Measurements from ENCODE around the gene AASDHPPT.

AASDHPPT gene

DNA sequence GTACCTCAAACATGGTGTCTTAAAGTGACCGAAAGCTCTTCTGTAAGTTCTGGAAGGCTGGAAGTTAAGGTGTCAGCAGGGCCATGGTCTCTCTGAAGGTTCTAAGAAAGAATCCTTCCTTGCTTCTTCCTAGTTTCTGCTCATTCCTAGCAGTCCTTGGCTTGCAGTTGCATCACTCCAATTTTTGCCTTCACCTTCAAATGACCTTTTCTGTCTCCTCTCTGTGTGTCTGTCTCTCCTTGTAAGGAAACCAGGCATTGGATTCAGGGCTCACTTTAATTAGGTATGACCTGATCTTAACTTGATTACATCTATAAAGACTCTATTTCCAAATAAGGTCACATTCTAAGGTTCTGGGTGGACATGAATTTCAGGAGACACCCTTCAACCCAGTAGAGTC, 8.7 kb downstream of the AASDHPPT start:
- Histone ChIP-seq H3K27ac (ENCODE audit: low read depth, low read length) (no peak overlapping the region), H3F3A (ENCODE audit: insufficient read depth) (peaks cover 3% of the 10 kb centered on the region; the same call in 1 of the 2 replicates), H3K27me3 (ENCODE audit: low read length) (no peaks in the 10 kb centered on the region), H3K9me3 (ENCODE audit: insufficient read depth, low read length) (no peaks in the 10 kb centered on the region), H4K20me1 (ENCODE audit: low read depth, low read length) (peaks cover 24% of the 10 kb centered on the region), H3K36me3 (ENCODE audit: low read length) (peaks cover 34% of the 10 kb centered on the region), H2AFZ (ENCODE audit: low read depth, low read length, severe bottlenecking) (no peak overlapping the region), H3K9me2 (replicated peaks; ENCODE audit: insufficient read depth, low read length) (no peaks in the 10 kb centered on the region), H3K79me2 (ENCODE audit: insufficient read depth, low read length) (peaks cover 86% of the 10 kb centered on the region), H3K9ac (ENCODE audit: low read length) (no peak overlapping the region), H3K4me2 (ENCODE audit: low read depth, low read length, poor library complexity, severe bottlenecking) (no peak overlapping the region), H3K4me3 (ENCODE audit: insufficient read depth, low read length, poor library complexity, severe bottlenecking) (no peak overlapping the region)
- no peak for TF ChIP-seq EZH2phosphoT487 (conservative IDR thresholded peaks at IDR 0.05; ENCODE audit: low read length)
- TF ChIP-seq, protein P1, sequence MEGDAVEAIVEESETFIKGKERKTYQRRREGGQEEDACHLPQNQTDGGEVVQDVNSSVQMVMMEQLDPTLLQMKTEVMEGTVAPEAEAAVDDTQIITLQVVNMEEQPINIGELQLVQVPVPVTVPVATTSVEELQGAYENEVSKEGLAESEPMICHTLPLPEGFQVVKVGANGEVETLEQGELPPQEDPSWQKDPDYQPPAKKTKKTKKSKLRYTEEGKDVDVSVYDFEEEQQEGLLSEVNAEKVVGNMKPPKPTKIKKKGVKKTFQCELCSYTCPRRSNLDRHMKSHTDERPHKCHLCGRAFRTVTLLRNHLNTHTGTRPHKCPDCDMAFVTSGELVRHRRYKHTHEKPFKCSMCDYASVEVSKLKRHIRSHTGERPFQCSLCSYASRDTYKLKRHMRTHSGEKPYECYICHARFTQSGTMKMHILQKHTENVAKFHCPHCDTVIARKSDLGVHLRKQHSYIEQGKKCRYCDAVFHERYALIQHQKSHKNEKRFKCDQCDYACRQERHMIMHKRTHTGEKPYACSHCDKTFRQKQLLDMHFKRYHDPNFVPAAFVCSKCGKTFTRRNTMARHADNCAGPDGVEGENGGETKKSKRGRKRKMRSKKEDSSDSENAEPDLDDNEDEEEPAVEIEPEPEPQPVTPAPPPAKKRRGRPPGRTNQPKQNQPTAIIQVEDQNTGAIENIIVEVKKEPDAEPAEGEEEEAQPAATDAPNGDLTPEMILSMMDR (IDR thresholded peaks at IDR 0.05; ENCODE audit: insufficient read depth, low read length, poor library complexity, severe bottlenecking) = no peak

DNA sequence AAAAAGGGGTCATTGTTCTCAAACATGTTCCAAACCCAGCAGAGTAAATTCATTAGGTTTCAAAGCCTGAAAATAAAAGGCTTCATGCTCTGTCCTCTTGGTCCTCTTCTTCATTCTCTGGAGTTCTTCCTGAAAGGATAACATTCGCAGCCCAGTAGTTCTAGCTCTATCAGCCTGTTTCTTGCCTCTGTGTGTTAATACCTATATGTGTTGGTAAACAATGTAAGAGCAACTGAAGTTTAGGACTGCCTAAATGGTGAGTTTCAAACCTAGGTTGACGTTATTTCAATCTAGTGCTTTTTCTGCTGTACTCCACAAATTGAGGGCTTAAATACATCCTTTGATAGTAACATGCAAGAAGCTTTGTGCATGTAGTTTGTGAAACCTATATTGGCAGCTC, 9.4 kb downstream of the AASDHPPT start:
- Histone ChIP-seq H3K27ac (ENCODE audit: low read depth, low read length) (no peak overlapping the region), H2AFZ (ENCODE audit: low read depth, low read length, severe bottlenecking) (no peak overlapping the region), H3K9me2 (replicated peaks; ENCODE audit: insufficient read depth, low read length) (no peaks in the 10 kb centered on the region), H3K4me3 (ENCODE audit: insufficient read depth, low read length, poor library complexity, severe bottlenecking) (no peak overlapping the region), H3K9me3 (ENCODE audit: insufficient read depth, low read length) (no peaks in the 10 kb centered on the region), H3K79me2 (ENCODE audit: insufficient read depth, low read length) (peaks cover 82% of the 10 kb centered on the region), H3K9ac (ENCODE audit: low read length) (no peak overlapping the region), H3K27me3 (ENCODE audit: low read length) (no peaks in the 10 kb centered on the region), H3K36me3 (ENCODE audit: low read length) (peaks cover 32% of the 10 kb centered on the region), H4K20me1 (ENCODE audit: low read depth, low read length) (peaks cover 24% of the 10 kb centered on the region), H3K4me2 (ENCODE audit: low read depth, low read length, poor library complexity, severe bottlenecking) (peak overlapping the region; percentile 11), H3F3A (ENCODE audit: insufficient read depth) (peaks cover 3% of the 10 kb centered on the region; the same call in 1 of the 2 replicates)
- no peak for TF ChIP-seq EZH2phosphoT487 (conservative IDR thresholded peaks at IDR 0.05; ENCODE audit: low read length)
- TF ChIP-seq, protein P1 (IDR thresholded peaks at IDR 0.05; ENCODE audit: insufficient read depth, low read length, poor library complexity, severe bottlenecking) = no peak

DNA sequence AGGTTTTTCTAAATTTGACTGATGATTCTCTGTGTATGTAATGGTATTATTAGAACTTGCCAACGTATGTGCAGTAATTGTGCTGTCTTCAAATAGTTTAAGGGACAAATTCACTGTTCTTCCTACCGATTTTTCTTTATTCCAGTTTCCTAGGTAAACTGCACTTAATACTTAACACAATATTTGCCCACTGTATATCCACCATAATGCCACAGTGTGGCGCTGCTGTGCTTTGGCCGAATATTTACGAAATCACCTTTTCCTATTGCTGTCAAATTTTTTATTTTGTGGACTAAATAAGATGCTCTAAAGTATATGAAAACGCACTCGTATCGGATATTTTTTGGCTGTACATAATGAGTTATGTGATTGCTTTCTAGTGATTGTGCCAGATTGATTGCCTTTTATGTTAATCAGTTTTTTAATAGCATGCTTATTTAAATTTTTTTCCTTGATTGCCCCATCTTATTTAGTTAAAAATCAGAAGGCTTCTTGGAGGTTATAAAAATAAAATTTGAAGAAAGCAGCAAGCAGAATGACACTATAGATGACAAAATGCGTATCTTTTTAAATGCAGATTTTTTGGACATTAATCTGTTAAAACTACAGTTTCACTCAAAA, 10.5 kb downstream of the AASDHPPT start:
- Histone ChIP-seq H3K36me3 (ENCODE audit: low read length) (peaks cover 28% of the 10 kb centered on the region), H3K9me2 (replicated peaks; ENCODE audit: insufficient read depth, low read length) (no peaks in the 10 kb centered on the region), H3K9me3 (ENCODE audit: insufficient read depth, low read length) (no peaks in the 10 kb centered on the region), H4K20me1 (ENCODE audit: low read depth, low read length) (peaks cover 24% of the 10 kb centered on the region), H3K27ac (ENCODE audit: low read depth, low read length) (no peak overlapping the region), H3K4me3 (ENCODE audit: insufficient read depth, low read length, poor library complexity, severe bottlenecking) (no peak overlapping the region), H3K4me2 (ENCODE audit: low read depth, low read length, poor library complexity, severe bottlenecking) (peak overlapping the region; percentile 11), H3K27me3 (ENCODE audit: low read length) (no peaks in the 10 kb centered on the region), H3F3A (ENCODE audit: insufficient read depth) (peaks cover 3% of the 10 kb centered on the region; the same call in 1 of the 2 replicates), H3K9ac (ENCODE audit: low read length) (no peak overlapping the region), H3K79me2 (ENCODE audit: insufficient read depth, low read length) (peaks cover 72% of the 10 kb centered on the region), H2AFZ (ENCODE audit: low read depth, low read length, severe bottlenecking) (no peak overlapping the region)
- TF ChIP-seq, protein P1 (IDR thresholded peaks at IDR 0.05; ENCODE audit: insufficient read depth, low read length, poor library complexity, severe bottlenecking) = peak; percentile 75
- no peak for TF ChIP-seq EZH2phosphoT487 (conservative IDR thresholded peaks at IDR 0.05; ENCODE audit: low read length)

Data from SU-DHL-6 (cell line).